LNCaP clone FGC (cell line): ENCODE measurements around the gene CARD19.
"Not testable (repeated sequence)": the region's sequence is repeated elsewhere in the genome, so short reads cannot be mapped to it uniquely, and the experiment has no call there.

Experiments
- DNase-seq: peaks from one replicate; pipeline ENCODE4 v3.0.0-alpha.2; 2011; ENCODE audit warnings: low read depth
- H3K4me3 ChIP-seq: 2 replicates; pipeline ENCODE4 v1.5.1; 2011; ENCODE audit warnings: mild to moderate bottlenecking, low read depth, low read length, control low read depth
- CTCF ChIP-seq: IDR thresholded peaks from 2 replicates; pipeline ENCODE4 v1.5.1; 2012; ENCODE audit warnings: mild to moderate bottlenecking; ENCODE audit not compliant: control insufficient read depth, insufficient read depth; ENCODE audit errors: extremely low read depth

The CARD19 gene

GRCh38 chr9:93136011-93136440, 40.0 kb downstream of the CARD19 start:
- DNase-seq = peak; percentile 58
- no peak overlapping the region for H3K4me3 ChIP-seq
- no peak for TF ChIP-seq CTCF

DNA sequence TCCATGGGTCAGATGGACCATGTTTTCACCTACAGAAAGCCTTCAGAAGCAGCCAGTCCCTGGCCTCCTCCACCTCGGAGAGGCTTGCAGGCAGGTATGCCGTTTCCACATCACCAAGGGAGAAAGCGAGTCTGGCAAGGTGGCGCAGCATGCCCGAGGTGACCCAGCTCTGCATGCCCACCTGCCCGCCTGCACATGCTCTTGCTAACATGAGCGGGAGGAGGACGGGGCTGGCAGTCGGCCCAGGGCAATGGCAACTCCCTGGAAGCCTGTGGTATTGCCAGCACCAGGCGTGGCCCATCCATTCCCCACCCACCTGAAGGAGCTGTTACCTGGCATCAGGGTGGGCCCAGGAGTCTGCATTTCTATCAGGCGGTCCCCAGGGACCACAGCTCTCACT, 41.3 kb downstream of the CARD19 start:
- TF ChIP-seq CTCF = no peak
- H3K4me3 ChIP-seq = no peak overlapping the region
- DNase-seq = no peak

GRCh38 chr9:93138171-93138764, 42.3 kb downstream of the CARD19 start:
- no peak for TF ChIP-seq CTCF
- no peak for DNase-seq
- H3K4me3 ChIP-seq = no peak overlapping the region

DNA sequence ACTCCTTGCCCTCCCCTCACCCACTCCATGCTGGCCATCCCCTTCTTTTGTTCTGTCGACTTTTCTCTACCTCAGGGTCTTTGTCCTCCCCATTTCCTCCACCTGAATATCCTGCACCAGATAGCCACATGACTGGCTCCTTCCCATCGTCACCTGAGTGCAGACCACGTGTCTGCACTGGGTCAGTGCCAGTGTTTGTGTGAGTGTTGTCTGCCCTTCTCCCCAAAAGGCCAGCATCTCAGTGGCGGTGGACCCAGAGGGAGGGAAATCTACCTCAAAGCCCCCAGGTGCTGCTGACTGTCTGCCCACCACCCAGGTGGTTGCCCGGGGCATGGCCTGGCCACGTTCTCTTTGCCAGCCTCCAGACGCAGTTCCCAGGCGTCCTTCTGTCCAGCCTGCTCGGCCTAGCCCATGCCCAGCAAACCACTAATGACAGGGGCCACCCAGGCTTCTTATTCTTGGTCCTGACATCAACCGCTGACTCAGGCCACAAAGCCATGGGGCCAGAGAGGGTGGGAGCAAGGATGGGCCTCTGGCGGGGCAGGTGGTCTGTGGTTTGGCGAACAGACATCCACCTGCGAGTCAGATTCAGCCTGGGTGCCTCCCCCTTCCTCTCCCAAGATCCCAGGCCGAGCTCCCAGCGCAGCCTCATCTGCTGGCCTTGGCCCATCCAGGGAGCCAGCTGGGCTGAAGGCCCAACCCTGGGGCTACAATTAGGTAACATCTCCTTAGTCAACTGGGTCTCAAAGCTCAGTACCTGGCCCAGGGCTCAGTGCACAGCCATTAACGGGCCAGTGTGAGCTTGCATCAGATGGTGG, 43.6 kb downstream of the CARD19 start:
- no peak for DNase-seq
- no peak overlapping the region for H3K4me3 ChIP-seq
- TF ChIP-seq CTCF = no peak

DNA sequence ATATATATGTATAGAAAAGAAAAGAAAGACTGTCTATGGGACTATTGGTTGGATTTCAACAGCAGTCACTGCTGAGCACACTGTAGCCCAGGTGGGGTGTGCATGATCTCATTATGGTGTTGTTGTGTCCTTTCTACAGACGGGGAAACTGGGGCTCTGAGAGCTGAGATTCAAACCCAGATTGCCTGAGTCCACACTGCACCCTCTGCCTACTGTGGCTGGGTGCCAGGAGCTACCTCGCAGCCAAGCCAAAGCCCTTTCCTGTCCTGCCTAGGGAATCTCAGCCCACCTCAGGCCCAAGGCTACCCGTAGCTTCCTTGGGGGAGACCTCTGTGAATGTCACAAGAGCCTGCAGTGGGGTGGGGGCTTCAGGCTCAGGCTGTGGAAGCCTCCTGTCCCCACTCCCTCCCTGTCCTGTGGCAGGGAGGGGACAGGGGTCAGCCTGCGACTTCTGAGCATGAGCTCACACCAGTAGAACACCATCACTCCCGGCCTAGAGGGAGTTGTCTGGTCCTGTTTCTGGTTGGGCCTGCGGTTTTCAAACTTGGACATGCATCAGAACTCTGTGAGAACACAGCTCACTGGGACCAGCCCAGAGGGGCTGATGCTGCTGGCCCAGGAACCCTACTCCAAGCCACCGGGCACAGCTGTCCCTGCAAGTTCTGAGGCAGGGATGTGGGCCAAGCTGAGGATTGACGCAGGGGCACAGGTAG, 45.9 kb downstream of the CARD19 start:
- H3K4me3 ChIP-seq = no peak overlapping the region
- TF ChIP-seq CTCF = no peak
- DNase-seq = no peak

- DNase-seq = no peak
- TF ChIP-seq CTCF = no peak
Measured at GRCh38 chr9:93143830-93144530, 48.0 kb downstream of the CARD19 start.

GRCh38 chr9:93146696-93147095, 50.7 kb downstream of the CARD19 start:
- not testable (repeated sequence) for H3K4me3 ChIP-seq, DNase-seq

More at GRCh38 chr9:93143830-93144530, 48.0 kb downstream of the CARD19 start:
- H3K4me3 ChIP-seq = no peak overlapping the region
